Liver (tissue), 9 donors: Measurements from ENCODE around the gene GRIP2. TPM values are rescaled to one million over a fixed set of nuclear protein-coding genes. Genes with fewer than 3 reads are reported as not detected.

Source experiments
- DNase-seq: peaks from one replicate; pipeline ENCODE4 v3.0.0-alpha.2; 2017; ENCODE audit warnings: low spot score
- H3K27ac ChIP-seq, 2 donors: one replicate each; pipeline ENCODE4 v1.7.0; 2013; ENCODE audit warnings: inconsistent platforms in 2 of 2, low read length in 2 of 2, control low read depth in 1 of 2, low read depth in 1 of 2, mild to moderate bottlenecking in 1 of 2
- H3K27me3 ChIP-seq, 4 donors: one replicate each; pipeline versions ENCODE4 v1.6.1 to v1.7.0; 2013; ENCODE audit warnings: low read length in 3 of 4, inconsistent platforms in 1 of 4, mild to moderate bottlenecking in 1 of 4, moderate library complexity in 1 of 4; ENCODE audit not compliant: control insufficient read depth in 4 of 4, insufficient read depth in 4 of 4
- H3K36me3 ChIP-seq, 4 donors: one replicate each; pipeline versions ENCODE4 v1.6.1 to v1.7.0; 2013; ENCODE audit warnings: low read length in 3 of 4, mild to moderate bottlenecking in 3 of 4, low read depth in 1 of 4, moderate library complexity in 1 of 4; ENCODE audit not compliant: control insufficient read depth in 4 of 4, insufficient read depth in 3 of 4
- H3K4me1 ChIP-seq, 4 donors: one replicate each; pipeline versions ENCODE4 v1.6.1 to v1.7.0; 2013; ENCODE audit warnings: low read length in 3 of 4, mild to moderate bottlenecking in 3 of 4, moderate library complexity in 1 of 4; ENCODE audit not compliant: control insufficient read depth in 4 of 4, insufficient read depth in 4 of 4
- H3K4me3 ChIP-seq, 3 donors: one replicate each; pipeline versions ENCODE4 v1.6.1 to v1.7.0; 2013; ENCODE audit warnings: low read length in 3 of 3, control low read depth in 1 of 3, low read depth in 1 of 3, mild to moderate bottlenecking in 1 of 3
- H3K9ac ChIP-seq, 2 donors: one replicate each; pipeline ENCODE4 v1.7.0; 2013; ENCODE audit warnings: low read length in 2 of 2, mild to moderate bottlenecking in 2 of 2, moderate library complexity in 2 of 2, control low read depth in 1 of 2, low read depth in 1 of 2
- H3K9me3 ChIP-seq, 4 donors: one replicate each; pipeline versions ENCODE4 v1.6.1 to v1.7.0; 2013; ENCODE audit warnings: low read length in 3 of 4; ENCODE audit not compliant: control insufficient read depth in 4 of 4
- ATF3 ChIP-seq: IDR thresholded peaks from 2 replicates; pipeline ENCODE4 v1.6.1; 2016; ENCODE audit warnings: antibody characterized with exemption
- CTCF ChIP-seq: fragments of 150-350 bp; IDR thresholded peaks from 2 replicates; pipeline ENCODE4 v1.5.1; 2017; ENCODE audit warnings: improper control_type of control experiment, low read depth, low read length; ENCODE audit not compliant: missing input control
- EGR1 ChIP-seq, 2 donors: IDR thresholded peaks; 2 replicates each; pipeline ENCODE4 v1.6.1; 2016 to 2018; ENCODE audit warnings: antibody characterized with exemption in 2 of 2, low read depth in 2 of 2
- FOXA2 ChIP-seq: IDR thresholded peaks from 2 replicates; pipeline ENCODE4 v1.6.1; 2016; ENCODE audit warnings: antibody characterized with exemption
- GABPA ChIP-seq, 2 donors: IDR thresholded peaks in 1 of 2; conservative IDR thresholded peaks in 1 of 2; 2 replicates each; pipeline ENCODE4 v1.6.1; 2016; ENCODE audit warnings: antibody characterized with exemption in 2 of 2, mild to moderate bottlenecking in 1 of 2, moderate library complexity in 1 of 2
- HNF4G ChIP-seq: IDR thresholded peaks from 2 replicates; pipeline ENCODE4 v1.6.1; 2016; ENCODE audit warnings: antibody characterized with exemption
- JUND ChIP-seq, 2 donors: IDR thresholded peaks; 2 replicates each; pipeline ENCODE4 v1.6.1; 2016; ENCODE audit warnings: antibody characterized with exemption in 2 of 2
- RAD21 ChIP-seq, 2 donors: IDR thresholded peaks; 2 replicates each; pipeline ENCODE4 v1.6.1; 2016; ENCODE audit warnings: antibody characterized with exemption in 2 of 2, mild to moderate bottlenecking in 2 of 2
- RXRA ChIP-seq, 2 donors: IDR thresholded peaks; 2 replicates each; pipeline ENCODE4 v1.6.1; 2017 to 2018; ENCODE audit warnings: antibody characterized with exemption in 2 of 2, mild to moderate bottlenecking in 1 of 2
- SP1 ChIP-seq: IDR thresholded peaks from 2 replicates; pipeline ENCODE4 v1.6.1; 2018; ENCODE audit warnings: antibody characterized with exemption, mild to moderate bottlenecking
- TAF1 ChIP-seq: conservative IDR thresholded peaks from 2 replicates; pipeline ENCODE4 v1.6.1; 2016; ENCODE audit warnings: antibody characterized with exemption, mild to moderate bottlenecking
- YY1 ChIP-seq: IDR thresholded peaks from 2 replicates; pipeline ENCODE4 v1.6.1; 2016; ENCODE audit warnings: antibody characterized with exemption, mild to moderate bottlenecking
- WGBS: extraction: QIAGEN DNeasy Blood & Tissue Kit; methylation state at CpG from one replicate; pipeline ENCODE4 v1.1.7; 2013; 5-methylcytosine and 5-hydroxymethylcytosine counted together
- polyA plus RNA-seq, 2 donors: library from polyadenylated mRNA; stranded (reverse) in 1 of 2; unstranded in 1 of 2; fragments of 200-250 nt in 1 of 2; fragments of >200 nt in 1 of 2; fragmentation: Nextera tagmentation in 1 of 2; extraction: Ambion mirVana in 1 of 2; gene quantifications; one replicate each; pipeline versions ENCODE4 v1.2.1 to v1.2.3, GENCODE V29; 2013 to 2015
- total RNA-seq, 2 donors: library from RNA; depleted of rRNA; stranded (reverse); fragments of >200 nt; gene quantifications; one replicate each; pipeline ENCODE4 v1.2.3, GENCODE V29; 2014
- TF ChIP-seq, protein P1 (sequence below): IDR thresholded peaks from 2 replicates; pipeline ENCODE4 v1.6.1; 2016; ENCODE audit warnings: antibody characterized with exemption, mild to moderate bottlenecking
- TF ChIP-seq, protein P2 (sequence below): IDR thresholded peaks from 2 replicates; pipeline ENCODE4 v1.6.1; 2016; ENCODE audit warnings: antibody characterized with exemption
- TF ChIP-seq, protein P3 (sequence below): IDR thresholded peaks from 2 replicates; pipeline ENCODE4 v1.6.1; 2016; ENCODE audit warnings: antibody characterized with exemption
- donor health status: healthy.
- donor health status: healthy.
- donor health status: healthy.
- donor health status: healthy.
- donor health status: healthy.

The GRIP2 gene
- total and polyA plus RNA-seq, 4 donors, result 0.05 to 0.33 (median 0.09) TPM; not detected in 1

GRCh38 chr3:14537590-14538450 is 2.3 kb downstream of the GRIP2 start (continued):
- TF ChIP-seq, protein P1, sequence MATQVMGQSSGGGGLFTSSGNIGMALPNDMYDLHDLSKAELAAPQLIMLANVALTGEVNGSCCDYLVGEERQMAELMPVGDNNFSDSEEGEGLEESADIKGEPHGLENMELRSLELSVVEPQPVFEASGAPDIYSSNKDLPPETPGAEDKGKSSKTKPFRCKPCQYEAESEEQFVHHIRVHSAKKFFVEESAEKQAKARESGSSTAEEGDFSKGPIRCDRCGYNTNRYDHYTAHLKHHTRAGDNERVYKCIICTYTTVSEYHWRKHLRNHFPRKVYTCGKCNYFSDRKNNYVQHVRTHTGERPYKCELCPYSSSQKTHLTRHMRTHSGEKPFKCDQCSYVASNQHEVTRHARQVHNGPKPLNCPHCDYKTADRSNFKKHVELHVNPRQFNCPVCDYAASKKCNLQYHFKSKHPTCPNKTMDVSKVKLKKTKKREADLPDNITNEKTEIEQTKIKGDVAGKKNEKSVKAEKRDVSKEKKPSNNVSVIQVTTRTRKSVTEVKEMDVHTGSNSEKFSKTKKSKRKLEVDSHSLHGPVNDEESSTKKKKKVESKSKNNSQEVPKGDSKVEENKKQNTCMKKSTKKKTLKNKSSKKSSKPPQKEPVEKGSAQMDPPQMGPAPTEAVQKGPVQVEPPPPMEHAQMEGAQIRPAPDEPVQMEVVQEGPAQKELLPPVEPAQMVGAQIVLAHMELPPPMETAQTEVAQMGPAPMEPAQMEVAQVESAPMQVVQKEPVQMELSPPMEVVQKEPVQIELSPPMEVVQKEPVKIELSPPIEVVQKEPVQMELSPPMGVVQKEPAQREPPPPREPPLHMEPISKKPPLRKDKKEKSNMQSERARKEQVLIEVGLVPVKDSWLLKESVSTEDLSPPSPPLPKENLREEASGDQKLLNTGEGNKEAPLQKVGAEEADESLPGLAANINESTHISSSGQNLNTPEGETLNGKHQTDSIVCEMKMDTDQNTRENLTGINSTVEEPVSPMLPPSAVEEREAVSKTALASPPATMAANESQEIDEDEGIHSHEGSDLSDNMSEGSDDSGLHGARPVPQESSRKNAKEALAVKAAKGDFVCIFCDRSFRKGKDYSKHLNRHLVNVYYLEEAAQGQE, result no peak
- no peak for TF ChIP-seq YY1

- no peak for DNase-seq
- Histone ChIP-seq H3K9ac (no peak overlapping the region), H3K4me1 (no peaks in the 10 kb centered on the region), H3K4me3 (no peak overlapping the region), H3K27ac (no peak overlapping the region), H3K36me3 (no peaks in the 10 kb centered on the region), H3K27me3 (peaks cover 0 to 5% (median 0%) of the 10 kb centered on the region in 4 donors), H3K9me3 (no peaks in the 10 kb centered on the region)
- TF ChIP-seq, protein P1, result no peak
- TF ChIP-seq HNF4G, result no peak
- TF ChIP-seq EGR1 (IDR thresholded peaks at IDR 0.05; ENCODE audit: low read depth in 2 of 2), result no peak
- TF ChIP-seq JUND (IDR thresholded peaks at IDR 0.05), result no peak
- no peak for TF ChIP-seq ATF3
- TF ChIP-seq RAD21 (IDR thresholded peaks at IDR 0.05), result no peak
- TF ChIP-seq FOXA2, result no peak
- no peak for TF ChIP-seq CTCF
- no peak for TF ChIP-seq GABPA (IDR thresholded peaks at IDR 0.05 in 1 of 2, conservative IDR thresholded peaks at IDR 0.05 in 1 of 2)
- TF ChIP-seq SP1, result no peak
- TF ChIP-seq, protein P2, sequence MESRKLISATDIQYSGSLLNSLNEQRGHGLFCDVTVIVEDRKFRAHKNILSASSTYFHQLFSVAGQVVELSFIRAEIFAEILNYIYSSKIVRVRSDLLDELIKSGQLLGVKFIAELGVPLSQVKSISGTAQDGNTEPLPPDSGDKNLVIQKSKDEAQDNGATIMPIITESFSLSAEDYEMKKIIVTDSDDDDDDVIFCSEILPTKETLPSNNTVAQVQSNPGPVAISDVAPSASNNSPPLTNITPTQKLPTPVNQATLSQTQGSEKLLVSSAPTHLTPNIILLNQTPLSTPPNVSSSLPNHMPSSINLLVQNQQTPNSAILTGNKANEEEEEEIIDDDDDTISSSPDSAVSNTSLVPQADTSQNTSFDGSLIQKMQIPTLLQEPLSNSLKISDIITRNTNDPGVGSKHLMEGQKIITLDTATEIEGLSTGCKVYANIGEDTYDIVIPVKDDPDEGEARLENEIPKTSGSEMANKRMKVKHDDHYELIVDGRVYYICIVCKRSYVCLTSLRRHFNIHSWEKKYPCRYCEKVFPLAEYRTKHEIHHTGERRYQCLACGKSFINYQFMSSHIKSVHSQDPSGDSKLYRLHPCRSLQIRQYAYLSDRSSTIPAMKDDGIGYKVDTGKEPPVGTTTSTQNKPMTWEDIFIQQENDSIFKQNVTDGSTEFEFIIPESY, result no peak
- TF ChIP-seq RXRA (IDR thresholded peaks at IDR 0.05), result no peak
- TF ChIP-seq, protein P3, sequence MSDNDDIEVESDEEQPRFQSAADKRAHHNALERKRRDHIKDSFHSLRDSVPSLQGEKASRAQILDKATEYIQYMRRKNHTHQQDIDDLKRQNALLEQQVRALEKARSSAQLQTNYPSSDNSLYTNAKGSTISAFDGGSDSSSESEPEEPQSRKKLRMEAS, result no peak
- TF ChIP-seq YY1, result no peak
- no peak for TF ChIP-seq TAF1
- 93% methylated on average over 12 of the region's 12 CpGs for WGBS
Observed at GRCh38 chr3:14536837-14537589, 3.1 kb downstream of the GRIP2 start.
